Measurements from ENCODE around the gene CDHR3. TPM values are rescaled to one million over a fixed set of nuclear protein-coding genes. Genes with fewer than 3 reads are reported as not detected.

CDHR3 gene
- total and polyA plus RNA-seq, 2 of the 8 experiments (the other 6 are each of a cell fraction or from before 2014, with no cell fraction given) = 6.4 to 6.8 TPM

DNA sequence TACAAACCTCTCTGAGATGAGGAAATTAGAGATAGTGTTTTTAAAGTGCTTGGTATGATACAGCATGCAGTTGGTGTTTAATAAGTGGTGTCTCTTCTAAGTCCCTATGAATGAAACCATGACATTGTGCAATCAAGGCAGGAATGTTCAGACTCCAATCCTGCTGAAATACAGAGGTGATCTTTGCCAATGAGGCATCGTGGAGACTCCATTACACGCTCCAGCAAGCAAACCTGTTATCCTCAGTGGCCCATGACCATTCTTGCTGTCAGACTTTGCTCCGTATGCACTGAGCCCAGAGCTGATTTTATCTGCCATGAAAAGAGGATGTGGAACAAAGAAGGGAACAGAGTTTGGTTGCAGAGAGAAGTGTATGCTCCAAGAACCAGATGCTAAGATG lies 47.3 kb downstream of the CDHR3 start:
- H4K8ac ChIP-seq (ENCODE audit: extremely low read depth, insufficient read depth, low read length) = no peak overlapping the region
- peak overlapping the region; percentile 68; the same call in 1 of the 2 replicates for H2AFZ ChIP-seq (ENCODE audit: low read length)
- WGBS, 2 experiments (ENCODE audit: extremely low coverage in 1 of 2, insufficient coverage in 1 of 2, insufficient read length in 1 of 2, insufficient replicate concordance in 2 of 2, low coverage in 1 of 2, low lambda C conversion rate in 2 of 2, missing lambda C conversion rate in 1 of 2) = 88% methylated on average over 3 of the region's 3 CpGs; no CpG with 5 or more reads in 1 of the 2 experiments
- peaks cover 0 to 3% (median 2%) of the 10 kb centered on the region in 4 experiments; a peak in 3 of 7 replicates for H3K27me3 ChIP-seq (replicated peaks in 1 of 4; ENCODE audit: control insufficient read depth in 3 of 4, extremely low read depth in 1 of 4, insufficient read depth in 3 of 4, low read length in 3 of 4)
- FAIRE-seq (no peak), DNase-seq (ENCODE audit: low read depth in 1 of 2, low spot score in 2 of 2) (no peak)
- H3K4me2 ChIP-seq (ENCODE audit: insufficient read depth in 1 of 2, low read depth in 2 of 2, low read length in 2 of 2) = 0 out of 4 replicates have a peak overlapping the region, but pooled peaks of 1 of the 2 experiments have one; percentile 13
- no peaks in the 10 kb centered on the region for H3K23me2 ChIP-seq (ENCODE audit: low read depth, low read length)
- peak overlapping the region; percentile 43; the same call in 1 of the 2 replicates for H3K18ac ChIP-seq (ENCODE audit: extremely low read depth, low read length)
- no peaks in the 10 kb centered on the region for H4K20me1 ChIP-seq (replicated peaks in 1 of 2; ENCODE audit: control insufficient read depth in 1 of 2, insufficient read depth in 2 of 2, low read length in 2 of 2)
- no peaks in the 10 kb centered on the region for H3K79me2 ChIP-seq (ENCODE audit: control insufficient read depth in 1 of 2, insufficient read depth in 2 of 2, low read length in 2 of 2)
- peak overlapping the region; percentile 38 for H4K91ac ChIP-seq (replicated peaks; ENCODE audit: insufficient read length, low read length)
- no peak overlapping the region for H3K27ac ChIP-seq (ENCODE audit: low read depth, low read length)
- peaks cover 16 to 24% of the 10 kb centered on the region in 2 experiments for H3K9me3 ChIP-seq (ENCODE audit: insufficient read depth in 2 of 2, low read depth in 1 of 2, low read length in 1 of 2)
- peak overlapping the region; percentile 8; the same call in 1 of the 2 replicates for H2BK5ac ChIP-seq (ENCODE audit: low read depth, low read length)
- ChIA-PET CTCF (ENCODE audit: partially characterized antibody) (interaction anchor here (0.6 to 8.6 kb wide), 28 partner anchors 9 to 362 kb away, joined by 3 to 61 read pairs (median 3); no protein-coding TSS in a partner anchor), POLR2A (ENCODE audit: partially characterized antibody) (interaction anchor here (1.0 kb wide), 2 partner anchors 11 to 14 kb away, joined by 3 read pairs; no protein-coding TSS in a partner anchor)
- H3K14ac ChIP-seq (ENCODE audit: insufficient read length) = no peak overlapping the region
- H2BK15ac ChIP-seq (ENCODE audit: low read length) = peak overlapping the region; percentile 96; the same call in 1 of the 2 replicates
- peak overlapping the region; percentile 25 for H2BK120ac ChIP-seq (replicated peaks; ENCODE audit: low read depth, low read length)
- peak overlapping the region; percentile 90; the same call in 1 of the 2 replicates for H2BK12ac ChIP-seq (ENCODE audit: low read depth, low read length)
- no peak overlapping the region for H3K4me3 ChIP-seq (ENCODE audit: extremely low read depth in 1 of 4, insufficient read depth in 2 of 4, low read depth in 3 of 4, low read length in 4 of 4)
- H3K9ac ChIP-seq (replicated peaks in 1 of 4; ENCODE audit: extremely low read depth in 1 of 4, low read depth in 3 of 4, low read length in 3 of 4) = no peak overlapping the region
- no peak overlapping the region for H3K23ac ChIP-seq (ENCODE audit: insufficient read length)
- no peak overlapping the region for H4K5ac ChIP-seq (ENCODE audit: insufficient read length, low read depth, low read length)
- H3K4me1 ChIP-seq (replicated peaks in 1 of 4; ENCODE audit: control insufficient read depth in 3 of 4, insufficient read depth in 4 of 4, low read length in 3 of 4) = peaks cover 3 to 15% (median 8%) of the 10 kb centered on the region in 4 experiments; a peak in 6 of 7 replicates
- peaks cover 0 to 2% (median 0%) of the 10 kb centered on the region in 4 experiments; a peak in 1 of 8 replicates for H3K36me3 ChIP-seq (ENCODE audit: control insufficient read depth in 2 of 4, insufficient read depth in 4 of 4, low read length in 3 of 4)
- no peaks in the 10 kb centered on the region for H3K79me1 ChIP-seq (ENCODE audit: low read depth, low read length)
- peak overlapping the region; percentile 86; the same call in 1 of the 2 replicates for H2AK5ac ChIP-seq (ENCODE audit: low read depth, low read length)
- no peak overlapping the region for H2BK20ac ChIP-seq (ENCODE audit: low read length)
- no peak overlapping the region for H3K56ac ChIP-seq (replicated peaks; ENCODE audit: insufficient read length, low read depth, low read length)
- peak overlapping the region; percentile 30 for H3K4ac ChIP-seq (replicated peaks; ENCODE audit: insufficient read length, low read depth, low read length)
- TF ChIP-seq SUZ12 (IDR thresholded peaks at IDR 0.05; ENCODE audit: low read length) (no peak), SAP30 (IDR thresholded peaks at IDR 0.05; ENCODE audit: insufficient read depth, insufficient replicate concordance, low read length) (no peak), RAD21 (IDR thresholded peaks at IDR 0.05 in 1 of 2, conservative IDR thresholded peaks at IDR 0.05 in 1 of 2; ENCODE audit: low read depth in 2 of 2, low read length in 2 of 2) (no peak), JUND (IDR thresholded peaks at IDR 0.05; ENCODE audit: low read length) (no peak), SIN3A (conservative IDR thresholded peaks at IDR 0.05 in 1 of 2, IDR thresholded peaks at IDR 0.05 in 1 of 2; ENCODE audit: low read depth in 1 of 2, low read length in 2 of 2) (no peak), SP4 (IDR thresholded peaks at IDR 0.05; ENCODE audit: low read length) (no peak), FOSL1 (IDR thresholded peaks at IDR 0.05; ENCODE audit: insufficient read depth, low read depth, low read length) (no peak), RXRA (IDR thresholded peaks at IDR 0.05; ENCODE audit: insufficient read depth, low read depth, low read length) (no peak), NRF1 (IDR thresholded peaks at IDR 0.05; ENCODE audit: low read depth, low read length) (no peak), TAF1 (IDR thresholded peaks at IDR 0.05; ENCODE audit: low read depth, low read length) (no peak), CBX8 (IDR thresholded peaks at IDR 0.05; ENCODE audit: borderline replicate concordance, low read depth, low read length) (no peak), KDM5A (IDR thresholded peaks at IDR 0.05; ENCODE audit: low read length) (no peak), BACH1 (IDR thresholded peaks at IDR 0.05; ENCODE audit: low read length) (no peak)
